Ovary (tissue), 9 donors: ENCODE results near the gene LBH. TPM values are rescaled to one million over a fixed set of nuclear protein-coding genes. Genes with fewer than 3 reads are reported as not detected.

Source experiments
- DNase-seq, 5 donors: peaks; one replicate each; pipeline ENCODE4 v3.0.0-alpha.2; 2019 to 2020
- H3K27ac ChIP-seq, 2 donors: fragments of 200-600 bp; one replicate each; pipeline versions ENCODE4 v1.5.1 to v1.8.0; 2019 to 2022
- H3K27me3 ChIP-seq: fragments of 200-600 bp; one replicate; pipeline ENCODE4 v1.8.0; 2022
- H3K36me3 ChIP-seq: fragments of 200-600 bp; sonication (generic); one replicate; pipeline ENCODE4 v1.5.1; 2019
- H3K4me1 ChIP-seq: one replicate; pipeline ENCODE4 v1.8.1; 2013; ENCODE audit warnings: mild to moderate bottlenecking, moderate library complexity; ENCODE audit not compliant: insufficient read depth
- H3K4me3 ChIP-seq: fragments of 200-600 bp; sonication (generic); one replicate; pipeline ENCODE4 v1.5.1; 2017
- H3K9me3 ChIP-seq, 2 donors: fragments of 200-600 bp in 1 of 2; sonication (generic) in 1 of 2; one replicate each; pipeline versions ENCODE4 v1.5.1 to v1.8.1; 2013 to 2019; ENCODE audit warnings: mild to moderate bottlenecking in 1 of 2, moderate library complexity in 1 of 2
- CTCF ChIP-seq, 3 donors: fragments of 450-650 bp in 2 of 3; fragments of 200-600 bp in 1 of 3; IDR thresholded peaks; one replicate each; pipeline versions ENCODE4 v1.5.1 to v1.8.0; 2016 to 2022; ENCODE audit warnings: antibody characterized with exemption in 3 of 3, mild to moderate bottlenecking in 1 of 3
- EP300 ChIP-seq: sonication (generic); formaldehyde crosslinking; IDR thresholded peaks from one replicate; pipeline ENCODE4 v1.6.1; 2017; ENCODE audit warnings: antibody characterized with exemption
- POLR2A ChIP-seq: fragments of 450-650 bp; IDR thresholded peaks from one replicate; pipeline ENCODE4 v1.6.1; 2017; ENCODE audit warnings: antibody characterized with exemption, mild to moderate bottlenecking, moderate library complexity
- WGBS, 3 donors: extraction: QIAGEN DNeasy Blood & Tissue Kit in 1 of 3; methylation state at CpG; one replicate each; pipeline versions ENCODE4 v1.1.5 to v1.1.7; 2013 to 2017; 5-methylcytosine and 5-hydroxymethylcytosine counted together
- intact Hi-C, 4 donors: fragments of 100-400 bp; cut with DNase I; formaldehyde crosslinking; loops; one replicate each; pipeline versions ENCODE4 v1.11.0 to v1.15.1; 2022 to 2023
- polyA plus RNA-seq, 2 donors: library from polyadenylated mRNA; stranded (reverse); fragments of 200-250 nt in 1 of 2; fragments of 350-450 nt in 1 of 2; fragmentation: Illumina TruSeq in 1 of 2; extraction: RNeasy Lipid Tissue Mini Kit (QIAGEN cat#74804) in 1 of 2; gene quantifications; one replicate each; pipeline ENCODE4 v1.2.3, GENCODE V29; 2013 to 2014
- total RNA-seq, 7 donors: library from RNA; depleted of rRNA in 2 of 7; stranded (reverse); fragments of >200 nt in 2 of 7; fragmentation: NEBNext Ultra II Directional in 3 of 7; extraction: Animal tissue kit (Norgen Biotek cat#: 25700) in 3 of 7; gene quantifications; one replicate each; pipeline versions ENCODE4 v1.1.0 to v1.2.4, GENCODE V29; 2016 to 2023
- donor health status: DM: no; HTN: no; CAD: no; lungs with moderate emphysema.
- donor health status: DM: no; HTN: no; CAD: no.
- donor health status: Bipolar disorder and iron deficiency.
- donor health status: DM: yes; HTN: yes; CAD: no.
- donor health status: DM: no; HTN: no; CAD: no.
- donor health status: DM: yes; HTN: yes; CAD: no.

Gene LBH
- total and polyA plus RNA-seq, 9 donors, result 50.4 to 260 (median 110) TPM

GRCh38 chr2:30226144-30227032 lies 4.9 kb upstream of the LBH start:
- no peak overlapping the region for H3K4me3 ChIP-seq
- H3K27me3 ChIP-seq, result no peaks in the 10 kb centered on the region
- H3K27ac ChIP-seq, result peak overlapping the region; percentile 89 to 92
- no peak for TF ChIP-seq POLR2A
- no peak for TF ChIP-seq EP300
- TF ChIP-seq CTCF (IDR thresholded peaks at IDR 0.05), result no peak
- 21 to 38% (median 25%) methylated on average over 10 of the region's 10 CpGs for WGBS, 3 donors
- intact Hi-C loops, result no loop called here
- H3K9me3 ChIP-seq, result no peaks in the 10 kb centered on the region
- H3K4me1 ChIP-seq, result peaks cover 9% of the 10 kb centered on the region
- DNase-seq, result peak in 2 of 5 donors; percentile 32 to 58
- H3K36me3 ChIP-seq, result no peaks in the 10 kb centered on the region

- peak in 1 of 5 donors; percentile 20 for DNase-seq
- Histone ChIP-seq H3K4me1 (peaks cover 16% of the 10 kb centered on the region), H3K9me3 (no peaks in the 10 kb centered on the region), H3K27ac (peak overlapping the region in 1 of 2 donors; percentile 45), H3K36me3 (no peaks in the 10 kb centered on the region), H3K4me3 (no peak overlapping the region), H3K27me3 (no peaks in the 10 kb centered on the region)
- 85 to 96% (median 86%) methylated on average over 3 of the region's 3 CpGs for WGBS, 3 donors
- no peak for TF ChIP-seq CTCF (IDR thresholded peaks at IDR 0.05)
- no peak for TF ChIP-seq POLR2A
- no peak for TF ChIP-seq EP300
- intact Hi-C loops, result no loop called here
These were observed 1.7 kb upstream of the LBH start for GRCh38 chr2:30229596-30229995.

- peaks cover 17% of the 10 kb centered on the region for H3K4me1 ChIP-seq
- no peaks in the 10 kb centered on the region for H3K27me3 ChIP-seq
- DNase-seq, result peak; percentile 78 to 84 (median 81)
- peak overlapping the region; percentile 72 to 95 for H3K27ac ChIP-seq
- peak overlapping the region; percentile 71 for H3K4me3 ChIP-seq
- 0 to 1% (median 1%) methylated on average over 50 of the region's 50 CpGs for WGBS, 3 donors
- TF ChIP-seq EP300 (no peak), CTCF (IDR thresholded peaks at IDR 0.05) (peak in 1 of 3 donors; percentile 7)
- H3K36me3 ChIP-seq, result no peaks in the 10 kb centered on the region
- no peaks in the 10 kb centered on the region for H3K9me3 ChIP-seq
- intact Hi-C loops, result loop anchor here in 2 of 4 donors (5.0 to 10.0 kb wide), 3 partner anchors 177 to 254 kb away; no protein-coding TSS in a partner anchor
These were observed 680 bp upstream of the LBH start for GRCh38 chr2:30230497-30231211.

- TF ChIP-seq POLR2A, result no peak
- Histone ChIP-seq H3K27me3 (no peaks in the 10 kb centered on the region), H3K9me3 (no peaks in the 10 kb centered on the region), H3K4me3 (peak overlapping the region; percentile 71), H3K36me3 (no peaks in the 10 kb centered on the region), H3K4me1 (peaks cover 14% of the 10 kb centered on the region), H3K27ac (peak overlapping the region; percentile 81 to 95)
- WGBS, 3 donors, result 0 to 1% (median 1%) methylated on average over 66 to 70 of the region's 70 CpGs
- intact Hi-C loops, result loop anchor here in 2 of 4 donors (5.0 to 10.0 kb wide), 3 partner anchors 175 to 253 kb away; no protein-coding TSS in a partner anchor
- peak; percentile 73 to 83 (median 78) for DNase-seq
These were observed 864 bp downstream of the LBH start for GRCh38 chr2:30231996-30232800.
